GM19099 (cell line): ENCODE data around the gene ETNK1.

Experiments used
- POLR2A ChIP-seq: IDR thresholded peaks from 3 replicates; pipeline ENCODE4 v1.6.1; 2011; ENCODE audit warnings: low read depth; ENCODE audit not compliant: insufficient read length; ENCODE audit errors: extremely low read depth

Gene ETNK1

GRCh38 chr12:22702690-22703089 is 77.7 kb downstream of the ETNK1 start:
- no peak for TF ChIP-seq POLR2A

- no peak for TF ChIP-seq POLR2A
These were observed 84.3 kb downstream of the ETNK1 start for GRCh38 chr12:22709292-22709691.

GRCh38 chr12:22712083-22712482 is 87.1 kb downstream of the ETNK1 start:
- no peak for TF ChIP-seq POLR2A

- TF ChIP-seq POLR2A, result no peak
These were observed 90.3 kb downstream of the ETNK1 start for GRCh38 chr12:22715254-22715653.

GRCh38 chr12:22719745-22720144 is 94.8 kb downstream of the ETNK1 start:
- no peak for TF ChIP-seq POLR2A

GRCh38 chr12:22722081-22722480 is 97.1 kb downstream of the ETNK1 start:
- no peak for TF ChIP-seq POLR2A

GRCh38 chr12:22722779-22723178 is 97.8 kb downstream of the ETNK1 start:
- TF ChIP-seq POLR2A, result no peak

- TF ChIP-seq POLR2A, result no peak
These were observed 104.0 kb downstream of the ETNK1 start for GRCh38 chr12:22728987-22729386.

- no peak for TF ChIP-seq POLR2A
These were observed 104.5 kb downstream of the ETNK1 start for GRCh38 chr12:22729431-22729956.

- no peak for TF ChIP-seq POLR2A
These were observed 105.0 kb downstream of the ETNK1 start for GRCh38 chr12:22729957-22730443.

GRCh38 chr12:22731236-22731635 is 106.3 kb downstream of the ETNK1 start:
- TF ChIP-seq POLR2A, result no peak

- no peak for TF ChIP-seq POLR2A
These were observed 108.8 kb downstream of the ETNK1 start for GRCh38 chr12:22733756-22734155.

- no peak for TF ChIP-seq POLR2A
These were observed 114.0 kb downstream of the ETNK1 start for GRCh38 chr12:22738945-22739344.
